HepG2 (cell line): ENCODE data around the gene PGK1. TPM values are rescaled to one million over a fixed set of nuclear protein-coding genes. Genes with fewer than 3 reads are reported as not detected.
A peak's percentile ranks its signal among the peaks of the same experiment; 100 is the strongest.

Experiments used
- AGO2 ChIP-seq: fragments of 200-400 bp; formaldehyde crosslinking; optimal IDR thresholded peaks from 2 replicates; pipeline ENCODE3; 2017; ENCODE audit warnings: mild to moderate bottlenecking, low read depth, low read length, moderate library complexity
- ASH2L ChIP-seq: fragments of 300-600, 200-600 bp; sonication (generic); IDR thresholded peaks from 2 replicates; pipeline ENCODE4 v1.7.0; 2017; ENCODE audit warnings: low read depth, mild to moderate bottlenecking, moderate library complexity, mixed read lengths, low read length; ENCODE audit not compliant: insufficient read length
- CREM ChIP-seq, 2 experiments: sonication (generic) in 1 of 2; formaldehyde crosslinking in 1 of 2; IDR thresholded peaks; 2 replicates each; pipeline versions ENCODE4 v1.4.0 to v1.6.1; 2016 to 2020; ENCODE audit warnings: antibody characterized with exemption in 1 of 2, mild to moderate bottlenecking in 1 of 2, missing genetic modification reagents in 1 of 2
- DMTF1 ChIP-seq: sonication (generic); formaldehyde crosslinking; IDR thresholded peaks from 2 replicates; pipeline ENCODE4 v1.4.0; 2020; ENCODE audit warnings: mild to moderate bottlenecking, missing genetic modification reagents
- DNMT3B ChIP-seq: conservative IDR thresholded peaks from 2 replicates; pipeline ENCODE4 v1.6.1; 2016; ENCODE audit warnings: missing biosample characterization, control low read depth
- FOXC1 ChIP-seq: sonication (generic); formaldehyde crosslinking; IDR thresholded peaks from 2 replicates; pipeline ENCODE4 v1.8.0; 2022; ENCODE audit warnings: mild to moderate bottlenecking, missing genetic modification reagents, borderline replicate concordance
- FOXJ3 ChIP-seq: sonication (generic); formaldehyde crosslinking; IDR thresholded peaks from 2 replicates; pipeline ENCODE4 v1.4.0; 2020; ENCODE audit warnings: missing genetic modification reagents, mild to moderate bottlenecking, borderline replicate concordance
- HMGA1 ChIP-seq: sonication (generic); formaldehyde crosslinking; conservative IDR thresholded peaks from 2 replicates; pipeline ENCODE4 v1.4.0; 2020; ENCODE audit warnings: missing genetic modification reagents
- NR2C2 ChIP-seq: sonication (generic); formaldehyde crosslinking; IDR thresholded peaks from 2 replicates; pipeline ENCODE4 v1.4.0; 2020; ENCODE audit warnings: missing genetic modification reagents, mild to moderate bottlenecking, moderate library complexity, borderline replicate concordance
- NR2F1 ChIP-seq, 2 experiments: fragments of 450-650 bp in 1 of 2; formaldehyde crosslinking in 1 of 2; IDR thresholded peaks; 2 replicates each; pipeline versions ENCODE4 v1.5.0 to v1.6.1; 2016 to 2020; ENCODE audit warnings: mild to moderate bottlenecking in 1 of 2, missing compliant biosample characterization in 1 of 2, missing genetic modification reagents in 1 of 2, moderate library complexity in 1 of 2
- PAF1 ChIP-seq: IDR thresholded peaks from 2 replicates; pipeline ENCODE4 v1.6.1; 2016; ENCODE audit warnings: missing genetic modification reagents, missing compliant biosample characterization
- PBX3 ChIP-seq: sonication (generic); formaldehyde crosslinking; IDR thresholded peaks from 2 replicates; pipeline ENCODE4 v1.8.1; 2023; ENCODE audit warnings: missing genetic modification reagents, inconsistent platforms, borderline replicate concordance
- REL ChIP-seq: sonication (generic); formaldehyde crosslinking; conservative IDR thresholded peaks from 2 replicates; pipeline ENCODE4 v1.8.0; 2022; ENCODE audit warnings: mild to moderate bottlenecking, missing genetic modification reagents, moderate library complexity
- RORA ChIP-seq: sonication (generic); formaldehyde crosslinking; IDR thresholded peaks from 2 replicates; pipeline ENCODE4 v1.5.0; 2020; ENCODE audit warnings: mild to moderate bottlenecking, missing genetic modification reagents, moderate library complexity
- STAG1 ChIP-seq: sonication (generic); formaldehyde crosslinking; IDR thresholded peaks from 2 replicates; pipeline ENCODE4 v1.4.0; 2020; ENCODE audit warnings: missing genetic modification reagents
- WIZ ChIP-seq: sonication (generic); formaldehyde crosslinking; IDR thresholded peaks from 2 replicates; pipeline ENCODE4 v1.5.1; 2020; ENCODE audit warnings: mild to moderate bottlenecking, missing genetic modification reagents
- ZFP37 ChIP-seq: sonication (generic); formaldehyde crosslinking; IDR thresholded peaks from 2 replicates; pipeline ENCODE4 v1.4.0; 2020; ENCODE audit warnings: missing genetic modification reagents, borderline replicate concordance
- ZKSCAN5 ChIP-seq: sonication (generic); formaldehyde crosslinking; IDR thresholded peaks from 2 replicates; pipeline ENCODE4 v1.5.1; 2020; ENCODE audit warnings: mild to moderate bottlenecking, missing genetic modification reagents
- ZNF121 ChIP-seq: sonication (generic); formaldehyde crosslinking; IDR thresholded peaks from 2 replicates; pipeline ENCODE4 v1.5.0; 2020; ENCODE audit warnings: mild to moderate bottlenecking, missing genetic modification reagents
- ZNF546 ChIP-seq: sonication (generic); formaldehyde crosslinking; conservative IDR thresholded peaks from 2 replicates; pipeline ENCODE4 v1.8.1; 2023; ENCODE audit warnings: mild to moderate bottlenecking, missing genetic modification reagents
- polyA plus RNA-seq, 8 experiments: library from polyadenylated mRNA; depleted of rRNA in 3 of 8; stranded (reverse) in 7 of 8; unstranded in 1 of 8; fragments of >200 nt; fragmentation: Illumina TruSeq in 4 of 8; extraction: Trizol in 4 of 8; gene quantifications; 2 replicates each; pipeline versions ENCODE4 v1.2.1 to v1.2.3, GENCODE V29; 2011 to 2016; ENCODE audit warnings: low read depth in 4 of 8, missing spikeins in 1 of 8, mixed read lengths in 1 of 8; ENCODE audit not compliant: insufficient read depth in 1 of 8
- total RNA-seq, 5 experiments: library from RNA; depleted of rRNA; stranded (reverse); fragments of >200 nt; fragmentation: Illumina TruSeq; extraction: Trizol; gene quantifications; 2 replicates each; pipeline ENCODE4 v1.2.3, GENCODE V29; 2016; ENCODE audit warnings: low read depth in 1 of 5
- TF ChIP-seq, protein P1 (sequence below): sonication (generic); formaldehyde crosslinking; IDR thresholded peaks from 2 replicates; pipeline ENCODE4 v1.9.0; 2021; ENCODE audit warnings: missing genetic modification reagents, mild to moderate bottlenecking, borderline replicate concordance
- TF ChIP-seq, protein P2 (sequence below): sonication (generic); formaldehyde crosslinking; IDR thresholded peaks from 2 replicates; pipeline ENCODE4 v1.4.0; 2020; ENCODE audit warnings: missing genetic modification reagents

PGK1 gene
- total and polyA plus RNA-seq, 2 of the 13 experiments (the other 11 are each of a cell fraction or from before 2014, with no cell fraction given) = 325 to 1,274 TPM

DNA sequence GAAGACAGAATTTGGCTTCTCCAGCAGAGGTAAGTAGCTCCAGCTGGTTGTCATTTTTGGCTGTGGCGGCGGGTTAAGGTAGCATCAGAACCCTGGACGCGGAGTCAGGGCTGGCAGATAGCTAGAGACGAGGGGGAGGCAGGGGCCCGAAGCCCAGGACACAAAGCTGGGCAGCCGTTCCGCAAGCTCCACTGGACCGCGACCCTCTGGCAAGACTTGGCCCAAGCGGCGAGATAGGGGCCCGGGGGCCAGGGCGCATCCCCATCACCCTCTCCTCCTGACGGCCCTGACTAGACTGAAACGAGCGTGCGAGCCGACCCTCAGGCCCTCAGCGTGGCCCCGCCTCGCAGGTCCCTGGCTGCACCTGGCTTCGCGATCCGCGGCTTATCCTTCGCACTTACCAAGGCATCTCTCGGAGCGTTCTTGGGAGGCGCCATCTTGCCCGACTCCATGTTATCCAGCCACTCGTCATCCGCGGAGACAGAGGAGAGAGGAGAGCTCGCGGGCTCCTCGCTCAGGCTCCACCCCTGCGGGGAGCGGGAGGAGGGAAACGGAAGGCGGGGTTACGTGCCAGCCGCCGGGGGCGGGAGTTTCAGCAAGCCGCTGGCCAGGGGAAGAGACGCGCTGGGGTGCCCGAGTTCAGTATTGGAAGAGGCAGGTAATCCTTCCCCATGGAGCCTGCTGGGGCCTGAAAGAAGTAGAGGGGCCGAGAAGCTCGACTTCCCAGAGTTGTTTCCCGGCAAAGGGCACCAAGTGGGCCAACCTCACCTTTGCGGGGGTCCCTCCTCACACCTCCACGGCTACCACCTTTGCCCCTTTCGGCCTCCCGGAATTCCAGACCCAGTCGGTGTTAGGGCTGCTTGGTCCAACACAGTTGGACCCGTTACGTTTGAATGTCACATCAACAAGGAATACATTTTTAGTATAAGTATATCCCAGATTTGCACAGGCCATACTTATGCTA, 35.4 kb downstream of the PGK1 start, which contains the start of gene TAF9B (continued):
- TF ChIP-seq, protein P1, sequence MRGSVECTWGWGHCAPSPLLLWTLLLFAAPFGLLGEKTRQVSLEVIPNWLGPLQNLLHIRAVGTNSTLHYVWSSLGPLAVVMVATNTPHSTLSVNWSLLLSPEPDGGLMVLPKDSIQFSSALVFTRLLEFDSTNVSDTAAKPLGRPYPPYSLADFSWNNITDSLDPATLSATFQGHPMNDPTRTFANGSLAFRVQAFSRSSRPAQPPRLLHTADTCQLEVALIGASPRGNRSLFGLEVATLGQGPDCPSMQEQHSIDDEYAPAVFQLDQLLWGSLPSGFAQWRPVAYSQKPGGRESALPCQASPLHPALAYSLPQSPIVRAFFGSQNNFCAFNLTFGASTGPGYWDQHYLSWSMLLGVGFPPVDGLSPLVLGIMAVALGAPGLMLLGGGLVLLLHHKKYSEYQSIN (CRISPR knock-in tag) = no peak
- TF ChIP-seq, protein P2, sequence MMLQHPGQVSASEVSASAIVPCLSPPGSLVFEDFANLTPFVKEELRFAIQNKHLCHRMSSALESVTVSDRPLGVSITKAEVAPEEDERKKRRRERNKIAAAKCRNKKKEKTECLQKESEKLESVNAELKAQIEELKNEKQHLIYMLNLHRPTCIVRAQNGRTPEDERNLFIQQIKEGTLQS = no peak
- no peak for TF ChIP-seq WIZ (CRISPR knock-in tag)
- 0 out of 2 replicates have a peak, but pooled peaks have one; percentile 18 for TF ChIP-seq CREM (IDR thresholded peaks at IDR 0.05)
- TF ChIP-seq CREM (CRISPR knock-in tag; IDR thresholded peaks at IDR 0.05) = no peak
- 0 out of 2 replicates have a peak, but pooled peaks have one; percentile 27 for TF ChIP-seq ZFP37
- no peak for TF ChIP-seq PBX3 (CRISPR knock-in tag)
- no peak for TF ChIP-seq AGO2
- no peak for TF ChIP-seq HMGA1 (CRISPR knock-in tag)
- TF ChIP-seq NR2F1 (CRISPR knock-in tag; IDR thresholded peaks at IDR 0.05) = no peak
- no peak for TF ChIP-seq FOXJ3 (CRISPR knock-in tag)
- TF ChIP-seq ZKSCAN5 (CRISPR knock-in tag) = no peak
- peak; percentile 77 for TF ChIP-seq PAF1 (CRISPR knock-in tag)
- TF ChIP-seq DMTF1 (CRISPR knock-in tag) = no peak
- no peak for TF ChIP-seq ZNF121
- no peak for TF ChIP-seq FOXC1 (CRISPR knock-in tag)
- no peak for TF ChIP-seq ZNF546 (CRISPR knock-in tag)
- TF ChIP-seq REL = no peak
- TF ChIP-seq RORA = no peak
- TF ChIP-seq ASH2L = no peak
- TF ChIP-seq DNMT3B (CRISPR knock-in tag) = no peak
- TF ChIP-seq STAG1 (CRISPR knock-in tag) = no peak
- no peak for TF ChIP-seq NR2C2 (CRISPR knock-in tag)
